ENCODE results near the gene KRT16.

DNA sequence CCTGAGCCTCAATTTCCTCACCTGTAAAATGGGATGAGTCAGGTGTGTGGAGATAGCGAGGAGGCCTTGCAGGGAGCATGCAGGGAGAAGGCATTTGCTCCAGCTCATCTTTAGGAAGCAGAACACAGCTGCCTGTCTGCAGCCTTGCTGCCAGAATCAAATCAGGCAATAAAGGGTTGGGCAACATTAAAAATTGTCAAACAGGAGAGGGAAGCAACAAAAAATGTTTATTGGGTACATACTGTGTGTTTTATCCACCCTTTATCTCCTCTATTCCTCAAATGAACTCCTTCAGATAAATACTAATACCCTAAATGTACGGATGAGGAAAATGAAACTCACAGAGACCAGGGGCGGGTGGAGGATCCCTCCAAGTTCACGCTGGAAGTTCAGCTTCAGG is 12.2 kb downstream of the KRT16 start:
- no peak for TF ChIP-seq POLR2A (IDR thresholded peaks at IDR 0.05)
- TF ChIP-seq, protein P1, sequence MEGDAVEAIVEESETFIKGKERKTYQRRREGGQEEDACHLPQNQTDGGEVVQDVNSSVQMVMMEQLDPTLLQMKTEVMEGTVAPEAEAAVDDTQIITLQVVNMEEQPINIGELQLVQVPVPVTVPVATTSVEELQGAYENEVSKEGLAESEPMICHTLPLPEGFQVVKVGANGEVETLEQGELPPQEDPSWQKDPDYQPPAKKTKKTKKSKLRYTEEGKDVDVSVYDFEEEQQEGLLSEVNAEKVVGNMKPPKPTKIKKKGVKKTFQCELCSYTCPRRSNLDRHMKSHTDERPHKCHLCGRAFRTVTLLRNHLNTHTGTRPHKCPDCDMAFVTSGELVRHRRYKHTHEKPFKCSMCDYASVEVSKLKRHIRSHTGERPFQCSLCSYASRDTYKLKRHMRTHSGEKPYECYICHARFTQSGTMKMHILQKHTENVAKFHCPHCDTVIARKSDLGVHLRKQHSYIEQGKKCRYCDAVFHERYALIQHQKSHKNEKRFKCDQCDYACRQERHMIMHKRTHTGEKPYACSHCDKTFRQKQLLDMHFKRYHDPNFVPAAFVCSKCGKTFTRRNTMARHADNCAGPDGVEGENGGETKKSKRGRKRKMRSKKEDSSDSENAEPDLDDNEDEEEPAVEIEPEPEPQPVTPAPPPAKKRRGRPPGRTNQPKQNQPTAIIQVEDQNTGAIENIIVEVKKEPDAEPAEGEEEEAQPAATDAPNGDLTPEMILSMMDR (IDR thresholded peaks at IDR 0.05) = no peak
- TF ChIP-seq EP300 (IDR thresholded peaks at IDR 0.05) = no peak
- no peak for TF ChIP-seq POLR2AphosphoS5 (IDR thresholded peaks at IDR 0.05)
